B cell (primary cell): ENCODE measurements around the gene MED13. TPM values are rescaled to one million over a fixed set of nuclear protein-coding genes. Genes with fewer than 3 reads are reported as not detected.

Source experiments
- ATAC-seq: fragments of 200-7000 bp; cut with Tn5 transposase; one replicate; pipeline ENCODE4 v1.10.0; 2021; ENCODE audit warnings: low read depth, mild to moderate bottlenecking, moderate number of reproducible peaks, moderate library complexity
- CTCF ChIA-PET: fragments of 350-600 bp; sonication (Branson Sonifier 250); formaldehyde crosslinking; loops from one replicate; lab custom pipeline; 2021; ENCODE audit warnings: antibody characterized with exemption, inconsistent platforms; lab: Charles Lee
- POLR2A ChIA-PET: fragments of 350-600 bp; sonication (Branson Sonifier 250); formaldehyde crosslinking; loops from one replicate; lab custom pipeline; 2021; ENCODE audit warnings: antibody characterized with exemption; lab: Charles Lee
- DNase-seq: peaks from one replicate; pipeline ENCODE4 v3.0.0; 2013
- H2AFZ ChIP-seq: 2 replicates; pipeline ENCODE4 v1.6.1; 2012; ENCODE audit warnings: mild to moderate bottlenecking, low read depth, low read length; ENCODE audit not compliant: insufficient read depth, poor library complexity, severe bottlenecking
- H3K27ac ChIP-seq, 2 donors: 1 replicate in 1 of 2; 2 replicates in 1 of 2; pipeline ENCODE4 v1.5.1; 2012 to 2013; ENCODE audit warnings: low read length in 2 of 2, mild to moderate bottlenecking in 2 of 2, moderate library complexity in 1 of 2
- H3K27me3 ChIP-seq, 4 experiments: fragments of 200-600 bp in 1 of 4; sonication (generic) in 1 of 4; replicated peaks in 1 of 4; 1 replicate in 2 of 4; 2 replicates in 2 of 4; pipeline versions ENCODE4 v1.6.1 to v1.7.0; 2013 to 2016; ENCODE audit warnings: low read length in 3 of 4, mild to moderate bottlenecking in 2 of 4, mixed read lengths in 1 of 4, moderate library complexity in 1 of 4; ENCODE audit not compliant: insufficient read depth in 4 of 4, control insufficient read depth in 3 of 4; ENCODE audit errors: control extremely low read depth in 1 of 4
- H3K36me3 ChIP-seq, 2 experiments: replicated peaks in 1 of 2; 1 replicate in 1 of 2; 2 replicates in 1 of 2; pipeline versions ENCODE4 v1.6.1 to v1.7.1; 2013; ENCODE audit warnings: low read length in 1 of 2; ENCODE audit not compliant: insufficient read depth in 2 of 2, control insufficient read depth in 1 of 2; ENCODE audit errors: control extremely low read depth in 1 of 2, extremely low read depth in 1 of 2
- H3K4me1 ChIP-seq, 2 donors: fragments of 200-600 bp in 1 of 2; sonication (generic) in 1 of 2; 1 replicate in 1 of 2; 2 replicates in 1 of 2; pipeline versions ENCODE4 v1.5.1 to v1.6.1; 2013 to 2017; ENCODE audit warnings: low read length in 2 of 2; ENCODE audit not compliant: control insufficient read depth in 2 of 2, insufficient read depth in 2 of 2
- H3K4me2 ChIP-seq: replicated peaks from 2 replicates; pipeline ENCODE3; 2012; ENCODE audit warnings: mild to moderate bottlenecking, low read depth, low read length; ENCODE audit not compliant: poor library complexity, severe bottlenecking
- H3K4me3 ChIP-seq, 5 experiments: fragments of 200-600 bp in 1 of 5; sonication (generic) in 1 of 5; 1 replicate in 3 of 5; 2 replicates in 2 of 5; pipeline versions ENCODE4 v1.5.1 to v1.7.0; 2011 to 2016; ENCODE audit warnings: low read length in 4 of 5, mild to moderate bottlenecking in 4 of 5, low read depth in 2 of 5, control low read depth in 1 of 5, moderate library complexity in 1 of 5; ENCODE audit not compliant: insufficient read depth in 1 of 5; ENCODE audit errors: control extremely low read depth in 1 of 5, extremely low read depth in 1 of 5
- H3K79me2 ChIP-seq: fragments of 200-600 bp; sonication (generic); one replicate; pipeline ENCODE4 v1.6.0; 2016; ENCODE audit warnings: low read length; ENCODE audit not compliant: control insufficient read depth, insufficient read depth
- H3K9ac ChIP-seq: fragments of 200-600 bp; sonication (generic); 2 replicates; pipeline ENCODE4 v1.6.1; 2017; ENCODE audit warnings: mild to moderate bottlenecking, low read length, moderate library complexity
- H3K9me3 ChIP-seq, 3 donors: one replicate each; pipeline versions ENCODE4 v1.6.1 to v1.7.1; 2013; ENCODE audit warnings: low read length in 2 of 3; ENCODE audit not compliant: control insufficient read depth in 2 of 3, insufficient read depth in 1 of 3; ENCODE audit errors: control extremely low read depth in 1 of 3
- H4K20me1 ChIP-seq: 2 replicates; pipeline ENCODE4 v1.6.0; 2012; ENCODE audit warnings: mild to moderate bottlenecking, low read length; ENCODE audit not compliant: insufficient read depth, control insufficient read depth, poor library complexity, severe bottlenecking
- H3K27ac Mint-ChIP-seq: one replicate; pipeline ENCODE4 v1.8.0; 2021; ENCODE audit warnings: mixed read lengths
- H3K27me3 Mint-ChIP-seq: one replicate; pipeline ENCODE4 v1.8.0; 2021; ENCODE audit warnings: mixed read lengths
- H3K4me1 Mint-ChIP-seq: one replicate; pipeline ENCODE4 v1.8.0; 2021; ENCODE audit warnings: mixed read lengths
- H3K4me3 Mint-ChIP-seq: one replicate; pipeline ENCODE4 v1.8.0; 2021; ENCODE audit warnings: mixed read lengths
- H3K9me3 Mint-ChIP-seq: one replicate; pipeline ENCODE4 v1.8.0; 2022; ENCODE audit warnings: mixed read lengths; ENCODE audit not compliant: insufficient read depth
- CTCF ChIP-seq: fragments of 200-600 bp; IDR thresholded peaks from one replicate; pipeline ENCODE4 v1.8.0; 2022; ENCODE audit warnings: antibody characterized with exemption, mild to moderate bottlenecking
- EZH2 ChIP-seq: IDR thresholded peaks from 2 replicates; pipeline ENCODE4 v1.6.1; 2012; ENCODE audit warnings: borderline replicate concordance, low read depth, mild to moderate bottlenecking, moderate library complexity, low read length; ENCODE audit not compliant: insufficient read depth, poor library complexity, severe bottlenecking
- WGBS: methylation state at CpG from one replicate; pipeline ENCODE4 v1.1.5; 2013; ENCODE audit warnings: missing lambda C conversion rate; ENCODE audit not compliant: insufficient coverage; 5-methylcytosine and 5-hydroxymethylcytosine counted together
- intact Hi-C: fragments of 100-400 bp; cut with micrococcal nuclease; formaldehyde crosslinking; loops from one replicate; pipeline ENCODE4 v1.10.0; 2022
- polyA plus RNA-seq: library from polyadenylated mRNA; depleted of rRNA; stranded (reverse); fragments of >200 nt; gene quantifications from 2 replicates; pipeline ENCODE4 v1.2.3, GENCODE V29; 2012
- total RNA-seq, 2 donors: library from RNA; stranded (reverse); fragments of 120-200 nt in 1 of 2; gene quantifications; 1 replicate in 1 of 2; 2 replicates in 1 of 2; pipeline versions ENCODE4 v1.2.3 to v1.2.4, GENCODE V29; 2013 to 2022

Gene MED13
- total and polyA plus RNA-seq, 2 donors (not counting 1 experiment from before 2014, with no cell fraction given), result 17.3 to 120 TPM

DNA sequence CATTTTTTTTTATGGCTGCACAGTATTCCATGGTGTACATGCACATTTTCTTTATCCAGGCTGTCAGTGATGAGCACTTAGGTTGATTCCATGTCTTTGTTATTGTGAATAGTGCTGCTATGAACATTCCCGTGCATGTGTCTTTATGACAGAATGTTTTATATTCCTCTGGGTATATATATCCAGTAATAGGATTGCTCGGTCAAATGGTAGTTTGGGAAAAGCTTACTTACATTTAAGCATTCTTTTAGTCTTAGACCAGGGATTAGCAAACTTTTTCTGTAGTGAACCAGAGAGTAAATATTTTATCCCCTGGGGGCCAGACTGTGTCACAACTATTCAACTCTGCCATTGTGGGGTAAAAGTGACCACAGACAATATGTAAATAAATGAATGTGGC, 40.2 kb downstream of the MED13 start:
- no peaks in the 10 kb centered on the region for H3K27me3 Mint-ChIP-seq
- DNase-seq (no peak), ATAC-seq (no peak)
- no peak overlapping the region for H3K27ac ChIP-seq
- peaks cover 37% of the 10 kb centered on the region for H3K79me2 ChIP-seq
- H3K4me2 ChIP-seq, result no peak overlapping the region
- ChIA-PET CTCF (no interaction called here), POLR2A (no interaction called here)
- H3K9me3 ChIP-seq, result no peaks in the 10 kb centered on the region
- no peak overlapping the region for H2AFZ ChIP-seq
- TF ChIP-seq CTCF (no peak), EZH2 (no peak)
- no peak overlapping the region for H3K4me3 Mint-ChIP-seq
- no peaks in the 10 kb centered on the region for H3K27me3 ChIP-seq
- H3K27ac Mint-ChIP-seq, result no peak overlapping the region
- no CpG with 5 or more reads among the region's 2 CpGs for WGBS
- H3K36me3 ChIP-seq, result peaks cover 16 to 75% of the 10 kb centered on the region in 2 experiments
- H3K4me1 ChIP-seq, result no peaks in the 10 kb centered on the region
- H3K9ac ChIP-seq, result no peak overlapping the region
- peaks cover 23% of the 10 kb centered on the region for H4K20me1 ChIP-seq
- H3K4me1 Mint-ChIP-seq, result peaks cover 12% of the 10 kb centered on the region
- no peak overlapping the region for H3K4me3 ChIP-seq
- H3K9me3 Mint-ChIP-seq, result no peaks in the 10 kb centered on the region
- intact Hi-C loops, result no loop called here

DNA sequence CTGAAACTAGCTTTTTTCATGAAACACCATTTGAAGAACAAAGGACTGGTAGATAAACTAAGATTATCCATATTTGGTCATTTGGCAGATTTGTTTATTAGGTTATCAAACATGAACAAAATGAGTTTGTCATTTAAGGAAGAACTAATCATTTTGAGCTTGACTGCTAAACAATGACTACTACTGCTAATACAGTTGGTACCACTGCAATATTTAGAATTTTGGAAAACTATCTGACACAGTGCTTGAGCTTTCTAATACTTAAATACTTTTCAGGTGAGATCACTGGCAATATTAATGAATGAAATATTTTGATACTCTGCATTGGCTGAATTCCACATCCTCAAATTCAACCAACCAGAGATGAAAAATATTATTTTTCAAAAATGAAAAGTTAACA, 47.2 kb downstream of the MED13 start:
- Mint-ChIP-seq H3K4me3 (no peak overlapping the region), H3K4me1 (no peaks in the 10 kb centered on the region), H3K9me3 (no peaks in the 10 kb centered on the region), H3K27ac (no peak overlapping the region), H3K27me3 (no peaks in the 10 kb centered on the region)
- intact Hi-C loops, result loop anchor here (10.0 kb wide), 1 partner anchor 53 kb away; no protein-coding TSS in a partner anchor
- CTCF ChIA-PET, result interaction anchor here (1.1 kb wide), 1 partner anchor 92 kb away, joined by 3 read pairs; no protein-coding TSS in a partner anchor
- H3K4me3 ChIP-seq, result no peak overlapping the region
- peaks cover 5 to 40% of the 10 kb centered on the region in 2 experiments for H3K36me3 ChIP-seq
- no peak overlapping the region for H2AFZ ChIP-seq
- H3K27ac ChIP-seq, result no peak overlapping the region
- DNase-seq, result no peak
- H3K79me2 ChIP-seq, result peaks cover 14% of the 10 kb centered on the region
- TF ChIP-seq CTCF (no peak), EZH2 (no peak)
- H3K9me3 ChIP-seq, result no peaks in the 10 kb centered on the region
- no peaks in the 10 kb centered on the region for H3K27me3 ChIP-seq
- no peak overlapping the region for H3K9ac ChIP-seq
- H3K4me2 ChIP-seq, result no peak overlapping the region
- no peaks in the 10 kb centered on the region for H3K4me1 ChIP-seq
- no peak for ATAC-seq
- POLR2A ChIA-PET, result no interaction called here
- H4K20me1 ChIP-seq, result no peaks in the 10 kb centered on the region
